ENCODE data around the gene SRPRB.

SRPRB gene

GRCh38 chr3:133855002-133855370, 49.4 kb downstream of the SRPRB start:
- DNase-seq (ENCODE audit: extremely low read depth, insufficient read length), result no peak
- H3K36me3 ChIP-seq (ENCODE audit: control insufficient read depth, insufficient read depth, low read length), result no peaks in the 10 kb centered on the region
- H3K27me3 ChIP-seq (replicated peaks; ENCODE audit: control insufficient read depth, insufficient read depth, low read length), result no peaks in the 10 kb centered on the region
- TF ChIP-seq, protein P1, sequence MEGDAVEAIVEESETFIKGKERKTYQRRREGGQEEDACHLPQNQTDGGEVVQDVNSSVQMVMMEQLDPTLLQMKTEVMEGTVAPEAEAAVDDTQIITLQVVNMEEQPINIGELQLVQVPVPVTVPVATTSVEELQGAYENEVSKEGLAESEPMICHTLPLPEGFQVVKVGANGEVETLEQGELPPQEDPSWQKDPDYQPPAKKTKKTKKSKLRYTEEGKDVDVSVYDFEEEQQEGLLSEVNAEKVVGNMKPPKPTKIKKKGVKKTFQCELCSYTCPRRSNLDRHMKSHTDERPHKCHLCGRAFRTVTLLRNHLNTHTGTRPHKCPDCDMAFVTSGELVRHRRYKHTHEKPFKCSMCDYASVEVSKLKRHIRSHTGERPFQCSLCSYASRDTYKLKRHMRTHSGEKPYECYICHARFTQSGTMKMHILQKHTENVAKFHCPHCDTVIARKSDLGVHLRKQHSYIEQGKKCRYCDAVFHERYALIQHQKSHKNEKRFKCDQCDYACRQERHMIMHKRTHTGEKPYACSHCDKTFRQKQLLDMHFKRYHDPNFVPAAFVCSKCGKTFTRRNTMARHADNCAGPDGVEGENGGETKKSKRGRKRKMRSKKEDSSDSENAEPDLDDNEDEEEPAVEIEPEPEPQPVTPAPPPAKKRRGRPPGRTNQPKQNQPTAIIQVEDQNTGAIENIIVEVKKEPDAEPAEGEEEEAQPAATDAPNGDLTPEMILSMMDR (IDR thresholded peaks at IDR 0.05; ENCODE audit: insufficient read depth, low read length, poor library complexity, severe bottlenecking), result no peak
- H3K4me3 ChIP-seq (replicated peaks; ENCODE audit: low read depth, low read length), result no peak overlapping the region

DNA sequence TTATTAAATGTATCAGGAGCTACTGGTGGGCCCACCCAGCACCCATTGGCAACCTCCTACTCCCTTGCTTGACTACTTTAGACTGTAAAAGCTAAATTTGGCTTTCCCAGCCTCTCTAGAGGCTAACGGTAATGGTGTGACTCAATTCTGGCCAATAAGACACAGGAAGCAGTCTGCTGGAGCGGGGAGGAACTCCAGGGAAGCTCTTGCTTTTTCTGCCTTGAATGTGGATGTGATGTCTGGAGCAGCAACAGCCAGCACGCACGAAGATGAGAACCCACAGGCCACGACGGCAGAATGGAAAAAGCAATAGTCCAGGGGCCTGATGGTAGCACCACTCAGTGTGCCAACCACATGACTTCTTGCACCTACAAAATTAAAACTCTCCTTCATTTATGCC, 50.2 kb downstream of the SRPRB start:
- H3K4me3 ChIP-seq (replicated peaks; ENCODE audit: low read depth, low read length), result no peak overlapping the region
- no peaks in the 10 kb centered on the region for H3K27me3 ChIP-seq (replicated peaks; ENCODE audit: control insufficient read depth, insufficient read depth, low read length)
- DNase-seq (ENCODE audit: extremely low read depth, insufficient read length), result no peak
- H3K36me3 ChIP-seq (ENCODE audit: control insufficient read depth, insufficient read depth, low read length), result no peaks in the 10 kb centered on the region
- TF ChIP-seq, protein P1 (IDR thresholded peaks at IDR 0.05; ENCODE audit: insufficient read depth, low read length, poor library complexity, severe bottlenecking), result no peak

DNA sequence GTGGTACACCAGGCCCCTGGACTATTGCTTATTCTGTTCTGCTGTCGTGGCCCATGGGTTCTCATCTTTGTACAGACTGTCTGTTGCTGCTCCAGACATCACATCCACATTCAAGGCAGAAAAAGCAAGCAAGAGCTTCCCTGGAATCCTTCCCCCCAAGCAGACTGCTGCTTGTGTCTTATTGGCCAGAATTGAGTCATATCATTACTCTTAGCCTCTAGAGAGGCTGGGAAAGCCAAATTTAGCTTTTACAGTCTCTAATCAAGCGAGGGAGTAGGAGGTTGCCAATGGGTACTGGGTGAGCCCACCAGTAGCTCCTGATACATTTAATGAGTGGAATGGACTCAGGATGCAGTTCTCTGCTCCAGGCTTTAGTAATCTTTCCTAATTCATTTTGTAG, 50.7 kb downstream of the SRPRB start:
- TF ChIP-seq, protein P1 (IDR thresholded peaks at IDR 0.05; ENCODE audit: insufficient read depth, low read length, poor library complexity, severe bottlenecking), result no peak
- Histone ChIP-seq H3K27me3 (replicated peaks; ENCODE audit: control insufficient read depth, insufficient read depth, low read length) (no peaks in the 10 kb centered on the region), H3K4me3 (replicated peaks; ENCODE audit: low read depth, low read length) (no peak overlapping the region), H3K36me3 (ENCODE audit: control insufficient read depth, insufficient read depth, low read length) (no peaks in the 10 kb centered on the region)
- no peak for DNase-seq (ENCODE audit: extremely low read depth, insufficient read length)

DNA sequence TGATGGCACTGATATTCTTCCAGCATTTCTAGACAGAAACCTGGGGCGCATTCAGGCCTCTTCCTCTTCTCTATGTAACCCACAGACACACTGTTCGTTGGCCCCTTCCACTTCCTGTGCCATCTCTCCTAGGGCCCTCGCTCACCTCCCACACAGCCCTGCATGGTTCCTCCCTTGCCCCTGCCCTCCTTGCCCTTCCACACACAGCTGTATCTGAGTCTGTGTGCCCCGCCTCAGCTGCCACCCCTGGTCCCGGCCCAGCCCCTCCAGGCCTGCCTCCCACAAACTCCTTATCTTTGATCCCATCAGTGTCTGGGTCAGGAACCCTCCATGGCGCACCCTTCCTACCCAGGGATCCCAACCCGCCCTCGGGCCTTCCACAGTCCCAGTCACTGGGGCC, 52.2 kb downstream of the SRPRB start:
- H3K4me3 ChIP-seq (replicated peaks; ENCODE audit: low read depth, low read length), result no peak overlapping the region
- no peaks in the 10 kb centered on the region for H3K36me3 ChIP-seq (ENCODE audit: control insufficient read depth, insufficient read depth, low read length)
- no peak for DNase-seq (ENCODE audit: extremely low read depth, insufficient read length)
- H3K27me3 ChIP-seq (replicated peaks; ENCODE audit: control insufficient read depth, insufficient read depth, low read length), result no peaks in the 10 kb centered on the region
- TF ChIP-seq, protein P1 (IDR thresholded peaks at IDR 0.05; ENCODE audit: insufficient read depth, low read length, poor library complexity, severe bottlenecking), result no peak

- no peak overlapping the region for H3K4me3 ChIP-seq (replicated peaks; ENCODE audit: low read depth, low read length)
- TF ChIP-seq, protein P1 (IDR thresholded peaks at IDR 0.05; ENCODE audit: insufficient read depth, low read length, poor library complexity, severe bottlenecking), result no peak
- DNase-seq (ENCODE audit: extremely low read depth, insufficient read length), result no peak
These were observed 54.0 kb downstream of the SRPRB start for GRCh38 chr3:133859381-133860234.

More at GRCh38 chr3:133859381-133860234, 54.0 kb downstream of the SRPRB start:
- H3K36me3 ChIP-seq (ENCODE audit: control insufficient read depth, insufficient read depth, low read length), result no peaks in the 10 kb centered on the region
- 0 out of 2 replicates have a peak, but pooled peaks cover 1% of the 10 kb centered on the region for H3K27me3 ChIP-seq (replicated peaks; ENCODE audit: control insufficient read depth, insufficient read depth, low read length)
